Measurements from ENCODE around the gene EFL1. TPM values are rescaled to one million over a fixed set of nuclear protein-coding genes. Genes with fewer than 3 reads are reported as not detected.

The EFL1 gene
- total RNA-seq, 3 donors from 2014 or later = 28.7 to 42.9 (median 33.1) TPM

DNA sequence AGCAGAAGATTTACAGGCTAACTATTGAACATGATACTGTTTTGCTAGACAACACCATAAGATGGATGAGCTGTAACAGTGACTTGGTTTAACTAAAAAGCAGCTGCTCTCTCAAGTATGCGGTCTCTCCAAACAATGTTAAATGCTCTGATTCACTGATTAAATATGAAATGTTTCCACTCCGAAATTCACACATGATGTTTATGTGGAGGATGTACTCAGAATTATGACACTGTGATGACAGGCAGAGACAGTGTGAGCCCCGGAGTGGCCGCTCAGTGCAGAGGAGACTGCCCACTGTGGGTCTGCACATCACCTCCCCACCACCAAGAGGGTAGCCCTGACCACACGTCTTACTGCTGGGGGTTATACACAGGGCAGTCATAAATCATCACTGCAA, 132.8 kb downstream of the EFL1 start:
- Histone ChIP-seq H3K4me1 (ENCODE audit: low read depth) (no peaks in the 10 kb centered on the region), H3K9me3 (no peaks in the 10 kb centered on the region), H3K4me3 (no peak overlapping the region), H3K36me3 (ENCODE audit: low read depth) (no peaks in the 10 kb centered on the region)
- intact Hi-C loops (cut with DNase I, micrococcal nuclease) = no loop called here
- TF ChIP-seq CTCF (IDR thresholded peaks at IDR 0.05) = no peak
- no peak for ATAC-seq
- DNase-seq = no peak

GRCh38 chr15:82129149-82129692, 133.3 kb downstream of the EFL1 start:
- Histone ChIP-seq H3K9me3 (no peaks in the 10 kb centered on the region), H3K36me3 (ENCODE audit: low read depth) (no peaks in the 10 kb centered on the region), H3K4me3 (no peak overlapping the region), H3K4me1 (ENCODE audit: low read depth) (no peaks in the 10 kb centered on the region)
- no peak for TF ChIP-seq CTCF (IDR thresholded peaks at IDR 0.05)
- no peak for DNase-seq
- intact Hi-C loops (cut with DNase I, micrococcal nuclease) = no loop called here
- ATAC-seq = no peak

- no peak for DNase-seq
These were observed 134.0 kb downstream of the EFL1 start for GRCh38 chr15:82128401-82129148.

DNA sequence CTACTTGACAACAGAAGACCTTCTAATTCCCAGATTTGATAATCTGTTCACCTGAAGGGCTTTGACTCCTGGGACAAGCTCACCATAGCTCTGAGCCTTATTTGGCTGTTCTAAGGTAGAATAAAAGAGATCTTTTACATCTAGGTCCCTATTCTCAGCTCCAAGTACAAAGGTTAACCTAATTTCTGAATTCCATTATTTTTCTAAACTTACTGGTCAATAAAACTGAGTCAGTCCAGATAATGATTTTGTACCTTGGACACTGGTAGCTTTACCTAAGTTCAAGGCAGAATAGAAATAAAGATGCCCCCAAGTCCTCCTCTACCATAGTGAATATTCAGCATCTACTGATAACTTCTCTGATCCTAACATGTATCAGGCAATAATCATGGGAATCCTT, 135.0 kb downstream of the EFL1 start:
- DNase-seq (no peak), ATAC-seq (no peak)
- TF ChIP-seq CTCF (IDR thresholded peaks at IDR 0.05) = no peak
- Histone ChIP-seq H3K9me3 (no peaks in the 10 kb centered on the region), H3K4me1 (ENCODE audit: low read depth) (no peaks in the 10 kb centered on the region), H3K36me3 (ENCODE audit: low read depth) (no peaks in the 10 kb centered on the region), H3K4me3 (no peak overlapping the region)
- intact Hi-C loops (cut with DNase I, micrococcal nuclease) = no loop called here

More at GRCh38 chr15:82128401-82129148, 134.0 kb downstream of the EFL1 start:
- Histone ChIP-seq H3K4me1 (ENCODE audit: low read depth) (no peaks in the 10 kb centered on the region), H3K4me3 (no peak overlapping the region), H3K9me3 (no peaks in the 10 kb centered on the region), H3K36me3 (ENCODE audit: low read depth) (no peaks in the 10 kb centered on the region)
- no peak for ATAC-seq
- intact Hi-C loops (cut with DNase I, micrococcal nuclease) = no loop called here
- no peak for TF ChIP-seq CTCF (IDR thresholded peaks at IDR 0.05)

GRCh38 chr15:82126346-82126745, 136.2 kb downstream of the EFL1 start:
- DNase-seq (no peak), ATAC-seq (no peak)
- H3K4me1 ChIP-seq (ENCODE audit: low read depth) = no peaks in the 10 kb centered on the region
- H3K9me3 ChIP-seq = no peaks in the 10 kb centered on the region
- TF ChIP-seq CTCF (IDR thresholded peaks at IDR 0.05) = no peak
- H3K4me3 ChIP-seq = no peak overlapping the region
- intact Hi-C loops (cut with DNase I, micrococcal nuclease) = no loop called here
- H3K36me3 ChIP-seq (ENCODE audit: low read depth) = no peaks in the 10 kb centered on the region

All from mucosa of descending colon (tissue), 3 donors.